NB4 (cell line): ENCODE measurements around the gene JMJD6.

Experiments used
- DNase-seq: peaks from one replicate; pipeline ENCODE4 v3.0.0; 2010; ENCODE audit warnings: low read depth
- H3K4me3 ChIP-seq: one replicate; pipeline ENCODE4 v1.5.1; 2011; ENCODE audit warnings: mild to moderate bottlenecking, low read depth, low read length, moderate library complexity
- MYC ChIP-seq: IDR thresholded peaks from 2 replicates; pipeline ENCODE4 v1.6.1; 2011; ENCODE audit warnings: low read depth, low read length
- POLR2A ChIP-seq: IDR thresholded peaks from 2 replicates; pipeline ENCODE4 v1.6.1; 2011; ENCODE audit warnings: mild to moderate bottlenecking; ENCODE audit not compliant: insufficient read length; ENCODE audit errors: extremely low read depth
- TF ChIP-seq, protein P1 (sequence below): IDR thresholded peaks from one replicate; pipeline ENCODE4 v1.5.1; 2012; ENCODE audit warnings: low read depth, low read length
- TF ChIP-seq, protein P2 (sequence below): IDR thresholded peaks from 2 replicates; pipeline ENCODE4 v1.6.1; 2011; ENCODE audit warnings: low read depth, low read length

Gene JMJD6

DNA sequence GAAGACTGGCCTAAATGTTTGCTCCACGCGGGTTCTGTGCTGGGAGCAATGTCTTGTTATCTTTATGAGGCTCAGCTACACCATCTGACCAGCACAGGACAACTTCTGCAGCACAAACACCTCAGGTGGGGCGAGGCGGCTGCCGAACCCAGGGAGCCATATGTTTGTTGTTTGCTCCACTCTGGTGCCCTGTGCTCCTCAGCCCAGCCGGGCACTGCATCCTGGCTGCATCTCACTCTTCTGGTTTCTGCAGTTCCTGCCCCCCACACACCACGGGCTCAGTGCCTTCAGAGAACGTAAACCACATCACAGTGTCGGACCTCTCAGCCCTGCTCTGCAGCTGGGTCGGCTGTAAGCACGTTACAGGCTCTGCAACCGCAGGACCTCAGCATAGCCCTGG, 48.1 kb downstream of the JMJD6 start:
- TF ChIP-seq MYC (no peak), POLR2A (no peak)
- TF ChIP-seq, protein P1, sequence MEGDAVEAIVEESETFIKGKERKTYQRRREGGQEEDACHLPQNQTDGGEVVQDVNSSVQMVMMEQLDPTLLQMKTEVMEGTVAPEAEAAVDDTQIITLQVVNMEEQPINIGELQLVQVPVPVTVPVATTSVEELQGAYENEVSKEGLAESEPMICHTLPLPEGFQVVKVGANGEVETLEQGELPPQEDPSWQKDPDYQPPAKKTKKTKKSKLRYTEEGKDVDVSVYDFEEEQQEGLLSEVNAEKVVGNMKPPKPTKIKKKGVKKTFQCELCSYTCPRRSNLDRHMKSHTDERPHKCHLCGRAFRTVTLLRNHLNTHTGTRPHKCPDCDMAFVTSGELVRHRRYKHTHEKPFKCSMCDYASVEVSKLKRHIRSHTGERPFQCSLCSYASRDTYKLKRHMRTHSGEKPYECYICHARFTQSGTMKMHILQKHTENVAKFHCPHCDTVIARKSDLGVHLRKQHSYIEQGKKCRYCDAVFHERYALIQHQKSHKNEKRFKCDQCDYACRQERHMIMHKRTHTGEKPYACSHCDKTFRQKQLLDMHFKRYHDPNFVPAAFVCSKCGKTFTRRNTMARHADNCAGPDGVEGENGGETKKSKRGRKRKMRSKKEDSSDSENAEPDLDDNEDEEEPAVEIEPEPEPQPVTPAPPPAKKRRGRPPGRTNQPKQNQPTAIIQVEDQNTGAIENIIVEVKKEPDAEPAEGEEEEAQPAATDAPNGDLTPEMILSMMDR = no peak
- TF ChIP-seq, protein P2, sequence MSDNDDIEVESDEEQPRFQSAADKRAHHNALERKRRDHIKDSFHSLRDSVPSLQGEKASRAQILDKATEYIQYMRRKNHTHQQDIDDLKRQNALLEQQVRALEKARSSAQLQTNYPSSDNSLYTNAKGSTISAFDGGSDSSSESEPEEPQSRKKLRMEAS = no peak
- DNase-seq = peak; percentile 51
- no peak overlapping the region for H3K4me3 ChIP-seq

DNA sequence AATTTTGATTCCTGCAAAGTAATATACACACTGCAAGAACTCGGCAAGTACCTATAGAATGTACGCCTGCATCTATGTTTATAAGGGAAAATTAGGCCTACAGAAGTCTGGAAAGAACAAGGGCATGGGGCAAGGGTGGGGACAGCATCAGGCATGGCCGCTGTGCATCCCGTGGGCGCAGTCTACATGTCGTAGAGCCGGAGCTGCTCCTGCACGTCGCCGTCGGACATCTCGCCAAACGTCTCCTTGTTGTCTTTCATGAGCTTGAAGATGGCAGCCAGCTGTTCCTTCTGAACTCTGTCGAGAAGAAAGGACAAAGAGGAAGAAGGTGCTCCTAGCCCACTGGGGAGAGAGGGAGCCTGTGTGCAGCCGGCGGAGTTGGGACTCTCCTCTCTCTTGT, 49.0 kb downstream of the JMJD6 start:
- no peak overlapping the region for H3K4me3 ChIP-seq
- TF ChIP-seq MYC = no peak
- TF ChIP-seq, protein P1 = no peak
- no peak for TF ChIP-seq POLR2A
- TF ChIP-seq, protein P2 = no peak
- no peak for DNase-seq

DNA sequence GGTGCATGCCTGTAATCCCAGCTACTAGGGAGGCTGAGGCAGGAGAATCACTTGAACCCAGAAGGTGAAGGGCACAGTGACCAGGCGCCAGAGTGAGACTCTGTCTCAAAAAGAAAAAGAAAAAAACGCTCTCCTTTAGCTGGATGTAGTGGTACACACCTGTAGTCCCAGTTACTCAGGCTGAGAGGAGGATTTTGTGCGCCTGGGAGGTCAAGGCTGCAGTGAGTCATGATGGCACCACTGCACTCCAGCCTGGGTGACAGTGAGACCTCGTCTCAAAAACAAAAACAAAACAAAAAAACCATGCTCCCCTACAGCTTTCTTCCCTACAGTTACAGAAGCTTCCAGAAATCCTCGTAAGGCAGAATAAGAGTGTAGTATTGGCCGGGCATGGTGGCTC, 49.8 kb downstream of the JMJD6 start:
- no peak overlapping the region for H3K4me3 ChIP-seq
- DNase-seq = no peak
- TF ChIP-seq, protein P1 = no peak
- no peak for TF ChIP-seq MYC
- no peak for TF ChIP-seq POLR2A
- TF ChIP-seq, protein P2 = no peak

DNA sequence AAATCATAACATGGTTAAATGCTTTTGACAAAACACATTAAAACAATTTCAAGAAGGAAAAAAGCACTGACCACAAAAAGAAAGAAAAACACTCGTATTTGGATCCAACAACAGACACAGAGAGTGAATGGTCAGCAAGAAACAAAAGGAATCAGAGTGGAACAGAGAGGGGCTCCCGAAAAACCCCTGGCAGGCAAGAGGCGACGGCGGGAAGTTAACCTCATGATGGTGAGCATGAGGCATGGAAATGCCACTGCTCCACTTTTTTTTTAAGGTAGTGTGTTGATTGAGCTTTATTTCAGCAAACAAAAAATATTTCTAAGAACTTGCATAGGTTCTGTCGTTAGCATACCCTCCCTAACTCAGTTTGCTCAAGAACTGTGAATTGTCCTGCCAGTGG, 50.8 kb downstream of the JMJD6 start:
- H3K4me3 ChIP-seq = no peak overlapping the region
- TF ChIP-seq, protein P1 = no peak
- TF ChIP-seq MYC (no peak), POLR2A (no peak)
- TF ChIP-seq, protein P2 = no peak
- no peak for DNase-seq

DNA sequence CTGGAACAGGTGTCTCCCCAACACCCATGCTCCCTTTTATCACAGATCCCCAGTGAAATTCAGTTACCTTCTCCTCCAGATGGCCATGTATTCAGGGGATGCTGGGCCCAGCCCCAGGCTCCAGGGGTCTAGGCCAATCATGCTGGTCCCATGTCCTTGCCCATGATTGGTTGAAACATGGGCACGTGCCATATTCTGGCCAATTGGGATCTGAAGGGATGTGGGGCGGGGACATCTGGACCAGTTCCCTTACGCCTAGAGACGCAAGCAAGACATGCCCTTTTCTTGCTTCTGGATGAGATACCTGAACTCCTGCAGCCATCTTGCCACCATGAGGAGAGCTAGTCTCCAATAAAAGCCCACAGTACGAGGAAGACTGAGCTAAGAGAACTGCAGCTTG, 51.8 kb downstream of the JMJD6 start:
- DNase-seq = no peak
- H3K4me3 ChIP-seq = no peak overlapping the region
- TF ChIP-seq POLR2A (no peak), MYC (no peak)
- TF ChIP-seq, protein P2 = no peak
- TF ChIP-seq, protein P1 = no peak

DNA sequence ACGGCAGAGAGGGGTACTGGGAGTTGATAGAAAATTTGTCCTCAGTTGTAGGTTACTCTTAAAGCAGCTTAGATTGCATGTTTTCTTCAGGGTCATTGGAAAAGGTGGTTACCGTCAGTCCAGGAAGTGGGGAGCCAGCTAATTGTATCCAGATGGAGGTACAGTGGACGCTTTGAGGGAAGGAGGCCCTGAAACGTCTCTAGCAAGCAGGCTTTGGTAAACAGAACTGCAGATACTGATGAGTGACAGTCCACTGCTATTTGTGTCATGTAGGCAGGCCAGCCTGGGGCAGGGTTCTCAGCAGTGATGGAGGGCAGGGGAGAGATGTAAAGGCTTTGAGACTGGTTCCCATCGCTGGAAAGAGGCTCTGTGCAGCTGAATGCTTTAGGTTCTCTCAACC, 52.7 kb downstream of the JMJD6 start:
- TF ChIP-seq POLR2A = no peak
- no peak for TF ChIP-seq MYC
- TF ChIP-seq, protein P2 = no peak
- TF ChIP-seq, protein P1 = no peak
- DNase-seq = no peak
- no peak overlapping the region for H3K4me3 ChIP-seq
